ENCODE data around the gene SNX9.

GRCh38 chr6:157791450-157791849 is 31.6 kb upstream of the SNX9 start:
- TF ChIP-seq CTCF (optimal IDR thresholded peaks at IDR 0.05 in 1 of 3, IDR thresholded peaks at IDR 0.05 in 1 of 3, conservative IDR thresholded peaks at IDR 0.05 in 1 of 3; ENCODE audit: extremely low read depth in 1 of 3, insufficient read depth in 2 of 3, low read length in 3 of 3) (no peak), EZH2 (IDR thresholded peaks at IDR 0.05; ENCODE audit: low read length) (no peak)
